Measurements from ENCODE around the gene DMD. TPM values are rescaled to one million over a fixed set of nuclear protein-coding genes. Genes with fewer than 3 reads are reported as not detected.
A peak's percentile ranks its signal among the peaks of the same experiment; 100 is the strongest.

DMD gene
- total RNA-seq, 1 donor: 32.4 TPM

- DNase-seq (ENCODE audit: low read depth): peak; percentile 38
- peak overlapping the region; percentile 70 for H3K4me3 ChIP-seq (ENCODE audit: low read depth, low read length)
Observed at GRCh38 chrX:31266203-31267076, 1944.9 kb downstream of the DMD start.

GRCh38 chrX:31265383-31265782 lies 1946.0 kb downstream of the DMD start:
- DNase-seq (ENCODE audit: low read depth): no peak
- H3K4me3 ChIP-seq (ENCODE audit: low read depth, low read length): peak overlapping the region; percentile 70
- no peak for TF ChIP-seq CTCF (IDR thresholded peaks at IDR 0.05; ENCODE audit: insufficient read depth, low read depth, low read length)

More at GRCh38 chrX:31266203-31267076, 1944.9 kb downstream of the DMD start:
- no peak for TF ChIP-seq CTCF (IDR thresholded peaks at IDR 0.05; ENCODE audit: insufficient read depth, low read depth, low read length)

DNA sequence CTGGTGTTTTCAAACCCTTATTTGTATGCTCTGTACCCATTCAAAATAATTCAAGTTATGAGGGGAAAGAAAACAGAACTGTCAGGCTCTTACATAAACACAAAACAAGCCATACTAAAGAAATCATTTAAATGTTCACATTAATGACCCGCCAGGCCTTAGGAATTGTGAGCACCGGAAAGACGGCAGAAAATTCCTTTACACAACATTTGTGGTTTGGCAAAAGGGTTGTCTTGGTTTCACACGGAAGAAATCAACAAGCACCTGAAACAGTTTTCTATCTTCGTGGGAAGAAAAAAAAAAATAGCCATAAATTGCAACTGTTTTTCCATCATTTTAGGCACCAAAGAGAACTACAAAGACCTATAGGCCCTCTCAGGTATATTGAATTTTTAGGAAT lies 1951.0 kb downstream of the DMD start:
- DNase-seq (ENCODE audit: low read depth): peak; percentile 42
- H3K4me3 ChIP-seq (ENCODE audit: low read depth, low read length): no peak overlapping the region
- TF ChIP-seq CTCF (IDR thresholded peaks at IDR 0.05; ENCODE audit: insufficient read depth, low read depth, low read length): no peak

DNA sequence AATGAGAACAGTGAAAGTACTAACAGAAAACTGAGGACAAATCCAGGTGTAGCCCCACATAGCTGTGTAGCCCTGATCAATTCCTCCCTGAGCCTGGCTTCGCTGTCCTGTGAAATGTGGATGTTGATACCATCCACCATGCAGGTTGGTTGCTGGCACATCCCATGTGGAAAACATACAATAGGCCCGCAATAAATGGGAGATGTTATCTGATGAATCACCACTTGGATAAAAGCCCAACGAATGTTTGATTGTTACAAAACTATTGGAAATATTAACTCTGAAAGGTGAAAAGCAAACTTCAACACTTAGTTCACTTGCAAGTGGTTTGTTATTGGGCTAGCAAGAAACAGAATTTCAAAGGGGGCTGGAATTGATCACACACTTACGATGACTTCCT lies 1953.2 kb downstream of the DMD start:
- no peak for DNase-seq (ENCODE audit: low read depth)
- TF ChIP-seq CTCF (IDR thresholded peaks at IDR 0.05; ENCODE audit: insufficient read depth, low read depth, low read length): no peak
- no peak overlapping the region for H3K4me3 ChIP-seq (ENCODE audit: low read depth, low read length)

- no peak for TF ChIP-seq CTCF (IDR thresholded peaks at IDR 0.05; ENCODE audit: insufficient read depth, low read depth, low read length)
- no peak overlapping the region for H3K4me3 ChIP-seq (ENCODE audit: low read depth, low read length)
- DNase-seq (ENCODE audit: low read depth): no peak
Observed at GRCh38 chrX:31255310-31256033, 1955.9 kb downstream of the DMD start.

- no peak for DNase-seq (ENCODE audit: low read depth)
- no peak overlapping the region for H3K4me3 ChIP-seq (ENCODE audit: low read depth, low read length)
- TF ChIP-seq CTCF (IDR thresholded peaks at IDR 0.05; ENCODE audit: insufficient read depth, low read depth, low read length): no peak
Observed at GRCh38 chrX:31252133-31252532, 1959.2 kb downstream of the DMD start.
